Measurements from ENCODE around the gene MFSD2B. TPM values are rescaled to one million over a fixed set of nuclear protein-coding genes. Genes with fewer than 3 reads are reported as not detected.
"Not testable (repeated sequence)": the region's sequence is repeated elsewhere in the genome, so short reads cannot be mapped to it uniquely, and the experiment has no call there.

MFSD2B gene
- total RNA-seq, 2 experiments from 2014 or later = 0.09 to 1.0 TPM

- ChIA-PET CTCF (ENCODE audit: unreplicated experiment) (no interaction called here), POLR2A (interaction anchor here (1.0 kb wide), 1 partner anchor 11 kb away, joined by 6 read pairs; no protein-coding TSS in a partner anchor)
- DNase-seq (ENCODE audit: low spot score) = no peak
- Histone ChIP-seq H3K79me2 (ENCODE audit: insufficient read depth, low read depth, low read length) (peaks cover 9% of the 10 kb centered on the region; the same call in 1 of the 2 replicates), H2AFZ (ENCODE audit: low read length) (no peak overlapping the region), H3K4me1 (ENCODE audit: insufficient read depth, low read length, poor library complexity, severe bottlenecking) (peaks cover under 1% of the 10 kb centered on the region), H3K4me3 (ENCODE audit: low read depth, low read length, poor library complexity, severe bottlenecking) (no peak overlapping the region), H3K9me3 (ENCODE audit: low read length) (no peaks in the 10 kb centered on the region), H3K27ac (ENCODE audit: low read depth, low read length, poor library complexity, severe bottlenecking) (no peak overlapping the region), H3K4me2 (ENCODE audit: low read length) (no peak overlapping the region), H3K36me3 (ENCODE audit: insufficient read depth, low read length) (peaks cover 36% of the 10 kb centered on the region), H4K20me1 (ENCODE audit: insufficient read depth, low read length) (no peaks in the 10 kb centered on the region), H3K9me2 (ENCODE audit: insufficient read depth, low read length) (no peaks in the 10 kb centered on the region)
- intact Hi-C loops (cut with micrococcal nuclease; ENCODE audit: unreplicated experiment) = no loop called here
- no TSS peak for BruUV-seq (replicated peaks)
- TF ChIP-seq EZH2phosphoT487 (IDR thresholded peaks at IDR 0.05; ENCODE audit: borderline replicate concordance, low read depth, low read length) = no peak
- no peak for TF ChIP-seq CTCF (conservative IDR thresholded peaks at IDR 0.05; ENCODE audit: low read length)
Measured at GRCh38 chr2:24040511-24040910, 30.6 kb downstream of the MFSD2B start.

GRCh38 chr2:24043133-24043532 is 33.2 kb downstream of the MFSD2B start:
- intact Hi-C loops (cut with micrococcal nuclease; ENCODE audit: unreplicated experiment); H3K27ac ChIP-seq (ENCODE audit: low read depth, low read length, poor library complexity, severe bottlenecking); BruUV-seq (replicated peaks); CTCF ChIA-PET (ENCODE audit: unreplicated experiment); H2AFZ ChIP-seq (ENCODE audit: low read length); H4K20me1 ChIP-seq (ENCODE audit: insufficient read depth, low read length); H3K4me2 ChIP-seq (ENCODE audit: low read length); DNase-seq (ENCODE audit: low spot score); H3K4me3 ChIP-seq (ENCODE audit: low read depth, low read length, poor library complexity, severe bottlenecking); H3K9me2 ChIP-seq (ENCODE audit: insufficient read depth, low read length); H3K9me3 ChIP-seq (ENCODE audit: low read length): not testable (repeated sequence)
- peaks cover 20% of the 10 kb centered on the region for H3K79me2 ChIP-seq (ENCODE audit: insufficient read depth, low read depth, low read length)
- POLR2A ChIA-PET = interaction anchor here (0.5 to 0.6 kb wide), 2 partner anchors 98 to 115 kb away, joined by 3 to 4 read pairs; no protein-coding TSS in a partner anchor
- peaks cover 14% of the 10 kb centered on the region for H3K36me3 ChIP-seq (ENCODE audit: insufficient read depth, low read length)
- H3K4me1 ChIP-seq (ENCODE audit: insufficient read depth, low read length, poor library complexity, severe bottlenecking) = peaks cover 17% of the 10 kb centered on the region

GRCh38 chr2:24045511-24046508 is 35.9 kb downstream of the MFSD2B start:
- no peak for DNase-seq (ENCODE audit: low spot score)
- Histone ChIP-seq H3K9me2 (ENCODE audit: insufficient read depth, low read length) (no peaks in the 10 kb centered on the region), H3K79me2 (ENCODE audit: insufficient read depth, low read depth, low read length) (peaks cover 20% of the 10 kb centered on the region), H4K20me1 (ENCODE audit: insufficient read depth, low read length) (peaks cover 3% of the 10 kb centered on the region; the same call in 1 of the 2 replicates), H2AFZ (ENCODE audit: low read length) (peak overlapping the region; percentile 89; the same call in 1 of the 2 replicates), H3K36me3 (ENCODE audit: insufficient read depth, low read length) (no peaks in the 10 kb centered on the region), H3K4me1 (ENCODE audit: insufficient read depth, low read length, poor library complexity, severe bottlenecking) (peaks cover 24% of the 10 kb centered on the region), H3K4me2 (ENCODE audit: low read length) (peak overlapping the region; percentile 99), H3K9me3 (ENCODE audit: low read length) (no peaks in the 10 kb centered on the region), H3K27ac (ENCODE audit: low read depth, low read length, poor library complexity, severe bottlenecking) (no peak overlapping the region), H3K4me3 (ENCODE audit: low read depth, low read length, poor library complexity, severe bottlenecking) (peak overlapping the region; percentile 85)
- no TSS peak for BruUV-seq (replicated peaks)
- CTCF ChIA-PET (ENCODE audit: unreplicated experiment) = interaction anchor here (0.6 to 1.2 kb wide), 2 partner anchors 12 to 21 kb away, joined by 3 to 15 read pairs; no protein-coding TSS in a partner anchor
- TF ChIP-seq CTCF (conservative IDR thresholded peaks at IDR 0.05; ENCODE audit: low read length) (no peak), EZH2phosphoT487 (IDR thresholded peaks at IDR 0.05; ENCODE audit: borderline replicate concordance, low read depth, low read length) (no peak)
- POLR2A ChIA-PET = interaction anchor here (0.6 to 0.7 kb wide), 2 partner anchors 28 to 31 kb away, joined by 3 to 8 read pairs; partner anchors contain the start of gene SF3B6
- intact Hi-C loops (cut with micrococcal nuclease; ENCODE audit: unreplicated experiment) = loop anchor here (5.0 kb wide), 1 partner anchor 119 kb away; the partner anchor contains the start of gene ATAD2B
